ENCODE measurements around the gene SOS2. TPM values are rescaled to one million over a fixed set of nuclear protein-coding genes. Genes with fewer than 3 reads are reported as not detected.

SOS2 gene
- total and polyA plus RNA-seq, 2 of the 4 experiments (the other 2 are of a cell fraction) = 6.3 to 10.9 TPM

DNA sequence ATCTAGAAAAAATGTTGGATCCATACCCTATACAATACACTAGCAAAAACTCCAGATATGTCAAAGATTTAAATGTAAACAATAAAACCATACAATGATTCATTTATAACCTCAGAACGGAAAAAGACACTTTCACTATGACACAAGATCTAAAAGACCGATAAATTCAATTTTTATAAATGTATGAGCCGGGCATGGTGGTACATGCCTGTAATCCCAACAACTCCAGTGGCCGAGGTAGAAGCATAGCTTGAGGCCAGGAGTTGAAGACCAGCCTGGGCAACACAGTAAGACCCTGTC lies 2.5 kb upstream of the SOS2 start:
- Histone ChIP-seq H2BK120ac (ENCODE audit: low read depth, low read length) (no peak overlapping the region), H3K27me3 (ENCODE audit: control insufficient read depth, insufficient read depth, low read length) (no peaks in the 10 kb centered on the region), H4K8ac (ENCODE audit: low read depth in 2 of 2, low read length in 2 of 2) (no peak overlapping the region), H4K20me1 (ENCODE audit: insufficient read depth, low read length) (peaks cover 19% of the 10 kb centered on the region), H2AK5ac (ENCODE audit: low read depth, low read length) (no peak overlapping the region), H2AFZ (replicated peaks; ENCODE audit: low read length, poor library complexity) (no peak overlapping the region), H3K4me3 (ENCODE audit: insufficient read depth, low read depth, low read length) (no peak overlapping the region), H3K4me1 (ENCODE audit: control insufficient read depth, insufficient read depth, low read length) (peaks cover 1% of the 10 kb centered on the region; the same call in 1 of the 2 replicates), H2BK15ac (ENCODE audit: low read depth, low read length) (no peak overlapping the region), H3K9ac (ENCODE audit: low read depth, low read length) (no peak overlapping the region), H3K18ac (ENCODE audit: low read depth, low read length) (no peak overlapping the region), H3K36me3 (ENCODE audit: control insufficient read depth, insufficient read depth, low read length) (no peaks in the 10 kb centered on the region), H3K27ac (ENCODE audit: insufficient read depth, low read length) (no peak overlapping the region), H4K5ac (ENCODE audit: low read depth, low read length) (no peak overlapping the region), H3K14ac (replicated peaks; ENCODE audit: low read depth, low read length) (no peak overlapping the region), H2AK9ac (replicated peaks; ENCODE audit: low read depth, low read length, poor library complexity) (no peak overlapping the region), H2BK20ac (ENCODE audit: low read depth, low read length) (no peak overlapping the region), H3K79me1 (ENCODE audit: low read depth in 1 of 2, low read length in 2 of 2) (peaks cover 0 to 26% of the 10 kb centered on the region in 2 experiments; a peak in 2 of 4 replicates), H3K23ac (ENCODE audit: low read depth, low read length) (no peak overlapping the region), H3K56ac (ENCODE audit: extremely low read depth, insufficient read depth, low read length) (no peak overlapping the region), H2BK5ac (ENCODE audit: low read depth, low read length, poor library complexity, severe bottlenecking) (no peak overlapping the region), H3K9me3 (ENCODE audit: control insufficient read depth, insufficient read depth, low read length) (no peaks in the 10 kb centered on the region), H3K9me1 (ENCODE audit: insufficient read depth, low read length) (no peaks in the 10 kb centered on the region), H3K4me2 (ENCODE audit: low read depth, low read length) (no peak overlapping the region), H4K91ac (ENCODE audit: insufficient read depth, low read depth, low read length) (no peak overlapping the region), H3K4ac (ENCODE audit: low read depth, low read length) (no peak overlapping the region)
- no TSS peak for BruUV-seq (replicated peaks)
- intact Hi-C loops (cut with micrococcal nuclease) (loop anchor here (10.0 kb wide), 1 partner anchor 301 kb away; the partner anchor contains the start of gene MAP4K5), in situ Hi-C loops (cut with MboI; ENCODE audit: low sequenced_read_pairs) (no loop called here), dilution Hi-C loops (cut with HindIII; ENCODE audit: low sequenced_read_pairs, unreplicated experiment) (no loop called here)
- no peak for DNase-seq
- TF ChIP-seq CHD1 (IDR thresholded peaks at IDR 0.05; ENCODE audit: low read depth, low read length) = no peak
- TF ChIP-seq SMC3 (IDR thresholded peaks at IDR 0.05; ENCODE audit: low read depth, low read length) = no peak
- TF ChIP-seq, protein P1, sequence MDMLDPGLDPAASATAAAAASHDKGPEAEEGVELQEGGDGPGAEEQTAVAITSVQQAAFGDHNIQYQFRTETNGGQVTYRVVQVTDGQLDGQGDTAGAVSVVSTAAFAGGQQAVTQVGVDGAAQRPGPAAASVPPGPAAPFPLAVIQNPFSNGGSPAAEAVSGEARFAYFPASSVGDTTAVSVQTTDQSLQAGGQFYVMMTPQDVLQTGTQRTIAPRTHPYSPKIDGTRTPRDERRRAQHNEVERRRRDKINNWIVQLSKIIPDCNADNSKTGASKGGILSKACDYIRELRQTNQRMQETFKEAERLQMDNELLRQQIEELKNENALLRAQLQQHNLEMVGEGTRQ (IDR thresholded peaks at IDR 0.05; ENCODE audit: low read depth, low read length) = no peak
- TF ChIP-seq, protein P2, sequence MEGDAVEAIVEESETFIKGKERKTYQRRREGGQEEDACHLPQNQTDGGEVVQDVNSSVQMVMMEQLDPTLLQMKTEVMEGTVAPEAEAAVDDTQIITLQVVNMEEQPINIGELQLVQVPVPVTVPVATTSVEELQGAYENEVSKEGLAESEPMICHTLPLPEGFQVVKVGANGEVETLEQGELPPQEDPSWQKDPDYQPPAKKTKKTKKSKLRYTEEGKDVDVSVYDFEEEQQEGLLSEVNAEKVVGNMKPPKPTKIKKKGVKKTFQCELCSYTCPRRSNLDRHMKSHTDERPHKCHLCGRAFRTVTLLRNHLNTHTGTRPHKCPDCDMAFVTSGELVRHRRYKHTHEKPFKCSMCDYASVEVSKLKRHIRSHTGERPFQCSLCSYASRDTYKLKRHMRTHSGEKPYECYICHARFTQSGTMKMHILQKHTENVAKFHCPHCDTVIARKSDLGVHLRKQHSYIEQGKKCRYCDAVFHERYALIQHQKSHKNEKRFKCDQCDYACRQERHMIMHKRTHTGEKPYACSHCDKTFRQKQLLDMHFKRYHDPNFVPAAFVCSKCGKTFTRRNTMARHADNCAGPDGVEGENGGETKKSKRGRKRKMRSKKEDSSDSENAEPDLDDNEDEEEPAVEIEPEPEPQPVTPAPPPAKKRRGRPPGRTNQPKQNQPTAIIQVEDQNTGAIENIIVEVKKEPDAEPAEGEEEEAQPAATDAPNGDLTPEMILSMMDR (conservative IDR thresholded peaks at IDR 0.05; ENCODE audit: low read depth, low read length) = no peak
- TF ChIP-seq CEBPB (IDR thresholded peaks at IDR 0.05; ENCODE audit: low read depth, low read length) = no peak
- TF ChIP-seq, protein P3, sequence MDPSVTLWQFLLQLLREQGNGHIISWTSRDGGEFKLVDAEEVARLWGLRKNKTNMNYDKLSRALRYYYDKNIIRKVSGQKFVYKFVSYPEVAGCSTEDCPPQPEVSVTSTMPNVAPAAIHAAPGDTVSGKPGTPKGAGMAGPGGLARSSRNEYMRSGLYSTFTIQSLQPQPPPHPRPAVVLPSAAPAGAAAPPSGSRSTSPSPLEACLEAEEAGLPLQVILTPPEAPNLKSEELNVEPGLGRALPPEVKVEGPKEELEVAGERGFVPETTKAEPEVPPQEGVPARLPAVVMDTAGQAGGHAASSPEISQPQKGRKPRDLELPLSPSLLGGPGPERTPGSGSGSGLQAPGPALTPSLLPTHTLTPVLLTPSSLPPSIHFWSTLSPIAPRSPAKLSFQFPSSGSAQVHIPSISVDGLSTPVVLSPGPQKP (IDR thresholded peaks at IDR 0.05; ENCODE audit: borderline replicate concordance, low read depth, low read length) = no peak
- TF ChIP-seq BHLHE40 (IDR thresholded peaks at IDR 0.05; ENCODE audit: low read depth, low read length) = no peak
- TF ChIP-seq RCOR1 (IDR thresholded peaks at IDR 0.05; ENCODE audit: insufficient replicate concordance, low read length) = no peak
- no peak for TF ChIP-seq MAZ (IDR thresholded peaks at IDR 0.05; ENCODE audit: borderline replicate concordance, low read depth, low read length)
- no peak for TF ChIP-seq RAD21 (IDR thresholded peaks at IDR 0.05; ENCODE audit: low read length)
- TF ChIP-seq POLR2A (IDR thresholded peaks at IDR 0.05; ENCODE audit: low read depth, low read length) = no peak
- TF ChIP-seq MXI1 (IDR thresholded peaks at IDR 0.05; ENCODE audit: borderline replicate concordance, low read depth, low read length) = no peak
- TF ChIP-seq RFX5 (IDR thresholded peaks at IDR 0.05; ENCODE audit: low read depth, low read length) = no peak
- no peak for TF ChIP-seq NFE2L2 (IDR thresholded peaks at IDR 0.05; ENCODE audit: low read depth, low read length)
- POLR2A ChIA-PET (ENCODE audit: unreplicated experiment) = no interaction called here
- CTCF ChIA-PET = no interaction called here
- no peak for ATAC-seq (ENCODE audit: low read depth)
- WGBS, 2 experiments (ENCODE audit: extremely low coverage in 2 of 2, insufficient read length in 1 of 2) = no CpG with 5 or more reads among the region's 4 CpGs
